Measurements from ENCODE around the gene MAPT. TPM values are rescaled to one million over a fixed set of nuclear protein-coding genes. Genes with fewer than 3 reads are reported as not detected.
A peak's percentile ranks its signal among the peaks of the same experiment; 100 is the strongest.
"Not testable (repeated sequence)": the region's sequence is repeated elsewhere in the genome, so short reads cannot be mapped to it uniquely, and the experiment has no call there.

The MAPT gene
- total RNA-seq, 1 experiment from 2014 or later = 3.6 TPM

- H3K9me3 ChIP-seq (ENCODE audit: low read length) = no peaks in the 10 kb centered on the region
- BruUV-seq (replicated peaks) = no TSS peak
- H3F3A ChIP-seq (ENCODE audit: low read length, unreplicated experiment) = no peaks in the 10 kb centered on the region
- no peak overlapping the region for H3K9ac ChIP-seq (ENCODE audit: low read length)
- POLR2A ChIA-PET (ENCODE audit: unreplicated experiment) = interaction anchor here (0.6 kb wide), 1 partner anchor 160 kb away, joined by 4 read pairs; no protein-coding TSS in a partner anchor
- H3K27me3 ChIP-seq (ENCODE audit: low read length) = no peaks in the 10 kb centered on the region
- H4K20me1 ChIP-seq (ENCODE audit: low read length) = no peaks in the 10 kb centered on the region
- no peaks in the 10 kb centered on the region for H3K9me2 ChIP-seq (replicated peaks; ENCODE audit: low read length)
- H3K4me2 ChIP-seq (ENCODE audit: low read length) = no peak overlapping the region
- no peak overlapping the region for H3K27ac ChIP-seq (ENCODE audit: low read length)
- DNase-seq (no peak), ATAC-seq (no peak)
- no peak overlapping the region for H3K4me3 ChIP-seq (ENCODE audit: low read length)
- H3K36me3 ChIP-seq (ENCODE audit: low read depth, low read length) = no peaks in the 10 kb centered on the region
- no peaks in the 10 kb centered on the region for H3K4me1 ChIP-seq (ENCODE audit: insufficient read depth, low read length)
- CTCF ChIA-PET = no interaction called here
- no peak for TF ChIP-seq EZH2 (IDR thresholded peaks at IDR 0.05; ENCODE audit: low read length, unreplicated experiment)
- TF ChIP-seq CTCF (conservative IDR thresholded peaks at IDR 0.05; ENCODE audit: low read depth, low read length) = no peak
- H3K79me2 ChIP-seq (ENCODE audit: low read length) = no peaks in the 10 kb centered on the region
- intact Hi-C loops (cut with micrococcal nuclease) = no loop called here
- H2AFZ ChIP-seq (ENCODE audit: low read length) = no peak overlapping the region
These were observed 118.2 kb downstream of the MAPT start for GRCh38 chr17:46012506-46013079.

- no peaks in the 10 kb centered on the region for H3K9me2 ChIP-seq (replicated peaks; ENCODE audit: low read length)
- H3K79me2 ChIP-seq (ENCODE audit: low read length) = no peaks in the 10 kb centered on the region
- intact Hi-C loops (cut with micrococcal nuclease) = no loop called here
- H3K27ac ChIP-seq (ENCODE audit: low read length) = no peak overlapping the region
- ChIA-PET POLR2A (ENCODE audit: unreplicated experiment) (no interaction called here), CTCF (no interaction called here)
- H3K4me1 ChIP-seq (ENCODE audit: insufficient read depth, low read length) = no peaks in the 10 kb centered on the region
- no peak overlapping the region for H3K9ac ChIP-seq (ENCODE audit: low read length)
- no peak for ATAC-seq
- no peak for TF ChIP-seq CTCF (conservative IDR thresholded peaks at IDR 0.05; ENCODE audit: low read depth, low read length)
- no peak for TF ChIP-seq EZH2 (IDR thresholded peaks at IDR 0.05; ENCODE audit: low read length, unreplicated experiment)
- TF ChIP-seq EZH2phosphoT487 (IDR thresholded peaks at IDR 0.05; ENCODE audit: borderline replicate concordance, low read length) = no peak
- no peak for DNase-seq
- no peak overlapping the region for H3K4me2 ChIP-seq (ENCODE audit: low read length)
- H3K9me3 ChIP-seq (ENCODE audit: low read length) = no peaks in the 10 kb centered on the region
- no peak overlapping the region for H3K4me3 ChIP-seq (ENCODE audit: low read length)
- no peaks in the 10 kb centered on the region for H3K36me3 ChIP-seq (ENCODE audit: low read depth, low read length)
- H2AFZ ChIP-seq (ENCODE audit: low read length) = no peak overlapping the region
- BruUV-seq (replicated peaks) = no TSS peak
- no peaks in the 10 kb centered on the region for H3F3A ChIP-seq (ENCODE audit: low read length, unreplicated experiment)
- no peaks in the 10 kb centered on the region for H3K27me3 ChIP-seq (ENCODE audit: low read length)
- no peaks in the 10 kb centered on the region for H4K20me1 ChIP-seq (ENCODE audit: low read length)
These were observed 118.8 kb downstream of the MAPT start for GRCh38 chr17:46013127-46013501.

- Histone ChIP-seq H3K4me1 (ENCODE audit: insufficient read depth, low read length) (no peaks in the 10 kb centered on the region), H3K4me2 (ENCODE audit: low read length) (no peak overlapping the region), H3K27ac (ENCODE audit: low read length) (no peak overlapping the region), H3K4me3 (ENCODE audit: low read length) (no peak overlapping the region), H3K9ac (ENCODE audit: low read length) (no peak overlapping the region), H3K9me3 (ENCODE audit: low read length) (no peaks in the 10 kb centered on the region), H3K27me3 (ENCODE audit: low read length) (no peaks in the 10 kb centered on the region), H3K9me2 (replicated peaks; ENCODE audit: low read length) (no peaks in the 10 kb centered on the region), H3F3A (ENCODE audit: low read length, unreplicated experiment) (no peaks in the 10 kb centered on the region), H4K20me1 (ENCODE audit: low read length) (no peaks in the 10 kb centered on the region), H3K79me2 (ENCODE audit: low read length) (no peaks in the 10 kb centered on the region), H2AFZ (ENCODE audit: low read length) (no peak overlapping the region), H3K36me3 (ENCODE audit: low read depth, low read length) (no peaks in the 10 kb centered on the region)
- POLR2A ChIA-PET (ENCODE audit: unreplicated experiment) = no interaction called here
- DNase-seq (peak; percentile 20), ATAC-seq (no peak)
- intact Hi-C loops (cut with micrococcal nuclease) = no loop called here
- TF ChIP-seq EZH2phosphoT487 (IDR thresholded peaks at IDR 0.05; ENCODE audit: borderline replicate concordance, low read length) = no peak
- TF ChIP-seq CTCF (conservative IDR thresholded peaks at IDR 0.05; ENCODE audit: low read depth, low read length) = no peak
- TF ChIP-seq EZH2 (IDR thresholded peaks at IDR 0.05; ENCODE audit: low read length, unreplicated experiment) = no peak
- CTCF ChIA-PET = no interaction called here
- no TSS peak for BruUV-seq (replicated peaks)
These were observed 119.3 kb downstream of the MAPT start for GRCh38 chr17:46013502-46014165.

- POLR2A ChIA-PET (ENCODE audit: unreplicated experiment); H3K79me2 ChIP-seq (ENCODE audit: low read length); H3K4me3 ChIP-seq (ENCODE audit: low read length); H3K27me3 ChIP-seq (ENCODE audit: low read length); H3K9me3 ChIP-seq (ENCODE audit: low read length); intact Hi-C loops (cut with micrococcal nuclease); H3K9me2 ChIP-seq (replicated peaks; ENCODE audit: low read length); DNase-seq; H3K27ac ChIP-seq (ENCODE audit: low read length); H3K36me3 ChIP-seq (ENCODE audit: low read depth, low read length); CTCF ChIA-PET; H3K4me1 ChIP-seq (ENCODE audit: insufficient read depth, low read length); H3F3A ChIP-seq (ENCODE audit: low read length, unreplicated experiment); H3K4me2 ChIP-seq (ENCODE audit: low read length); H4K20me1 ChIP-seq (ENCODE audit: low read length); ATAC-seq; H2AFZ ChIP-seq (ENCODE audit: low read length); BruUV-seq (replicated peaks); H3K9ac ChIP-seq (ENCODE audit: low read length): not testable (repeated sequence)
These were observed 125.1 kb downstream of the MAPT start for GRCh38 chr17:46019408-46019925.

Measured in PC-3 (cell line).